GM18507 (cell line): Measurements from ENCODE around the gene CFDP1.

Experiments
- DNase-seq: peaks from one replicate; pipeline ENCODE4 v3.0.0; 2011; ENCODE audit warnings: low read depth; ENCODE audit not compliant: insufficient read length; ENCODE audit errors: extremely low spot score
- FAIRE-seq: peaks from 2 replicates; lab custom pipeline; 2011; peaks lifted over from hg19 to GRCh38; lab: Jason Lieb, UNC

The CFDP1 gene

GRCh38 chr16:75416904-75417565 is 16.3 kb downstream of the CFDP1 start:
- DNase-seq, result no peak
- FAIRE-seq, result no peak

GRCh38 chr16:75415169-75415905 is 18.0 kb downstream of the CFDP1 start:
- no peak for DNase-seq
- no peak for FAIRE-seq

GRCh38 chr16:75413951-75414350 is 19.4 kb downstream of the CFDP1 start:
- no peak for DNase-seq
- FAIRE-seq, result no peak

GRCh38 chr16:75406943-75407342 is 26.4 kb downstream of the CFDP1 start:
- DNase-seq, result no peak
- no peak for FAIRE-seq

- DNase-seq (no peak), FAIRE-seq (peak; percentile 56)
Measured at GRCh38 chr16:75402821-75403475, 30.4 kb downstream of the CFDP1 start.

GRCh38 chr16:75402159-75402820 is 31.0 kb downstream of the CFDP1 start:
- no peak for DNase-seq
- FAIRE-seq, result no peak

- no peak for DNase-seq
- no peak for FAIRE-seq
Measured at GRCh38 chr16:75401691-75402090, 31.6 kb downstream of the CFDP1 start.

GRCh38 chr16:75398333-75398732 is 35.0 kb downstream of the CFDP1 start:
- FAIRE-seq (no peak), DNase-seq (no peak)

- no peak for FAIRE-seq
- no peak for DNase-seq
Measured at GRCh38 chr16:75394941-75395340, 38.4 kb downstream of the CFDP1 start.

- DNase-seq (no peak), FAIRE-seq (no peak)
Measured at GRCh38 chr16:75392906-75393305, 40.4 kb downstream of the CFDP1 start.

GRCh38 chr16:75390926-75391653 is 42.2 kb downstream of the CFDP1 start:
- DNase-seq (no peak), FAIRE-seq (no peak)

GRCh38 chr16:75389096-75389690 is 44.1 kb downstream of the CFDP1 start:
- FAIRE-seq (no peak), DNase-seq (no peak)

GRCh38 chr16:75387951-75388350 is 45.4 kb downstream of the CFDP1 start:
- no peak for DNase-seq
- FAIRE-seq, result no peak

- DNase-seq, result no peak
- FAIRE-seq, result peak; percentile 82
Measured at GRCh38 chr16:75385507-75386152, 47.7 kb downstream of the CFDP1 start.

- DNase-seq, result no peak
- no peak for FAIRE-seq
Measured at GRCh38 chr16:75383141-75383540, 50.2 kb downstream of the CFDP1 start.

- DNase-seq, result no peak
- FAIRE-seq, result no peak
Measured at GRCh38 chr16:75382611-75383010, 50.7 kb downstream of the CFDP1 start.

- FAIRE-seq (no peak), DNase-seq (no peak)
Measured at GRCh38 chr16:75380870-75381269, 52.4 kb downstream of the CFDP1 start.

- peak; percentile 33 for DNase-seq
- peak; percentile 95 for FAIRE-seq
Measured at GRCh38 chr16:75379911-75380847, 53.1 kb downstream of the CFDP1 start.
